Aorta (tissue), 5 donors: ENCODE measurements around the gene BAHD1. TPM values are rescaled to one million over a fixed set of nuclear protein-coding genes. Genes with fewer than 3 reads are reported as not detected.

Experiments
- ATAC-seq: fragments of 200-7000 bp; cut with Tn5 transposase; one replicate; pipeline ENCODE4 v1.9.1; 2022; ENCODE audit warnings: moderate library complexity; ENCODE audit not compliant: low FRiP score
- DNase-seq, 2 donors: peaks; one replicate each; pipeline ENCODE4 v3.0.0-alpha.2; 2020
- H3K27ac ChIP-seq, 2 donors: one replicate each; pipeline ENCODE4 v1.5.1; 2013; ENCODE audit warnings: low read length in 2 of 2, mild to moderate bottlenecking in 2 of 2, moderate library complexity in 2 of 2, control low read depth in 1 of 2, inconsistent platforms in 1 of 2, low read depth in 1 of 2
- H3K27me3 ChIP-seq, 2 donors: one replicate each; pipeline ENCODE4 v1.6.1; 2013; ENCODE audit warnings: control low read depth in 1 of 2, low read length in 1 of 2, mild to moderate bottlenecking in 1 of 2, moderate library complexity in 1 of 2; ENCODE audit not compliant: insufficient read depth in 2 of 2, control insufficient read depth in 1 of 2
- H3K36me3 ChIP-seq, 2 donors: one replicate each; pipeline ENCODE4 v1.6.1; 2013; ENCODE audit warnings: control low read depth in 1 of 2, low read length in 1 of 2, mild to moderate bottlenecking in 1 of 2; ENCODE audit not compliant: insufficient read depth in 2 of 2, control insufficient read depth in 1 of 2
- H3K4me1 ChIP-seq, 2 donors: one replicate each; pipeline ENCODE4 v1.6.1; 2013; ENCODE audit warnings: low read length in 2 of 2, control low read depth in 1 of 2, mild to moderate bottlenecking in 1 of 2, moderate library complexity in 1 of 2; ENCODE audit not compliant: insufficient read depth in 2 of 2, control insufficient read depth in 1 of 2
- H3K4me3 ChIP-seq, 2 donors: one replicate each; pipeline ENCODE4 v1.5.1; 2013; ENCODE audit warnings: low read length in 2 of 2, control low read depth in 1 of 2, mild to moderate bottlenecking in 1 of 2
- H3K9me3 ChIP-seq: one replicate; pipeline ENCODE4 v1.6.1; 2013; ENCODE audit warnings: mild to moderate bottlenecking, low read length; ENCODE audit not compliant: control insufficient read depth
- WGBS, 2 donors: extraction: QIAGEN DNeasy Blood & Tissue Kit; methylation state at CpG; one replicate each; pipeline ENCODE4 v1.1.7; 2013; 5-methylcytosine and 5-hydroxymethylcytosine counted together
- intact Hi-C, 2 donors: fragments of 100-400 bp; cut with DNase I; formaldehyde crosslinking; loops; one replicate each; pipeline versions ENCODE4 v1.14.2 to v1.15.0; 2022
- polyA plus RNA-seq, 2 donors: library from polyadenylated mRNA; stranded (reverse); fragments of 200-250 nt; gene quantifications; one replicate each; pipeline ENCODE4 v1.2.3, GENCODE V29; 2013
- total RNA-seq, 2 donors: library from RNA; stranded (reverse); fragmentation: NEBNext Ultra II Directional; extraction: Animal tissue kit (Norgen Biotek cat#: 25700); gene quantifications; one replicate each; pipeline ENCODE4 v1.2.1, GENCODE V29; 2021
- donor health status: healthy with polysubstance abuse.
- donor health status: Bipolar disorder and iron deficiency.
- donor health status: DM: no; HTN: no; CAD: no.
- donor health status: DM: no; HTN: no; CAD: no.
- donor health status: DM: yes; HTN: yes; CAD: no.

Gene BAHD1
- total and polyA plus RNA-seq, 4 donors = 4.8 to 21.2 (median 13.5) TPM

DNA sequence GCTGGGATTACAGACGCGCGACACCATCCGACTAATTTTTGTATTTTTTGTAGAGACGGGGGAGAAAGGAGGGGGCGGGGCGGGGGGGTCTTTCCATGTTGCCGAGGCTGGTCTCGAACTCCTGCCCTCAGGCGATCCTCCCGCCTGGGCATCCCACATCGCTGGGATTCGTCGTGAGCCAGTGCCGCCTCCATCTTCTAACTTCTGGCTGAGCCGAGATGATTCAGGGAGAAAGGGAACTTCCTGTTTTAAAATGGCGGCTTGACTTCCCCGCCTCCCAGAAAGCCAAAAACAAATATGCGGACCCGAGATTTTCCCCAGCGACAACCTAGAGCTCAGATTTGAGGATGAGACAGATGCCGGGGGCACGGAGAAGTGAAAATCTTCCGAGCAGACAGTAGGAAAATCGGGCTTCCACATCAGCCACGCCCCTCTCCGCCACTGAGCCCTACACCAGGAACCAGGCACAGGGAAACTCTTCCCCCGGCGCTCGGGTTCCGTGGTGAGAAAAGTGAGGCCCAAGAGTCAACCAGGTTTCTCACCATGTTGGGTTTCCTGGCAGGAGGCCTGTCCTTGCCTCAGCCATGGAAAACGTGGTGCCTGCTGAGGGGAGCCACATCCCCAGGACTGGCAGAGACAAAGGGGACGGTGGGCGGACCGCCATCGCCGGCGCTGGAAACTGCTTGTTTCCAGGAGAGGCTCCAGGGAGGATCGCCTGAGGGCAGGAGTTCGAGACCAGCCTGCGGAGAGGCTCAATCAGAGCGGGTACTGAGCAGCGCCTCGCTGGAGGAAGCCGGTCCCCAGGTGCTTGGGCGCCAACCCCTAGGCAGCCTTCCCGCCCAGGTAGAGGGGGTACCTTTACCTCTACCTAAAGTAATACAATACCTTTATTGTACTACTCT is 48.8 kb downstream of the BAHD1 start:
- ATAC-seq = no peak
- DNase-seq = peak in 1 of 2 donors; percentile 72
- Histone ChIP-seq H3K4me1 (no peaks in the 10 kb centered on the region), H3K36me3 (no peaks in the 10 kb centered on the region), H3K27ac (no peak overlapping the region), H3K4me3 (no peak overlapping the region), H3K27me3 (no peaks in the 10 kb centered on the region), H3K9me3 (no peaks in the 10 kb centered on the region)
- intact Hi-C loops = no loop called here
- 78 to 86% methylated on average over 47 of the region's 47 CpGs for WGBS, 2 donors

DNA sequence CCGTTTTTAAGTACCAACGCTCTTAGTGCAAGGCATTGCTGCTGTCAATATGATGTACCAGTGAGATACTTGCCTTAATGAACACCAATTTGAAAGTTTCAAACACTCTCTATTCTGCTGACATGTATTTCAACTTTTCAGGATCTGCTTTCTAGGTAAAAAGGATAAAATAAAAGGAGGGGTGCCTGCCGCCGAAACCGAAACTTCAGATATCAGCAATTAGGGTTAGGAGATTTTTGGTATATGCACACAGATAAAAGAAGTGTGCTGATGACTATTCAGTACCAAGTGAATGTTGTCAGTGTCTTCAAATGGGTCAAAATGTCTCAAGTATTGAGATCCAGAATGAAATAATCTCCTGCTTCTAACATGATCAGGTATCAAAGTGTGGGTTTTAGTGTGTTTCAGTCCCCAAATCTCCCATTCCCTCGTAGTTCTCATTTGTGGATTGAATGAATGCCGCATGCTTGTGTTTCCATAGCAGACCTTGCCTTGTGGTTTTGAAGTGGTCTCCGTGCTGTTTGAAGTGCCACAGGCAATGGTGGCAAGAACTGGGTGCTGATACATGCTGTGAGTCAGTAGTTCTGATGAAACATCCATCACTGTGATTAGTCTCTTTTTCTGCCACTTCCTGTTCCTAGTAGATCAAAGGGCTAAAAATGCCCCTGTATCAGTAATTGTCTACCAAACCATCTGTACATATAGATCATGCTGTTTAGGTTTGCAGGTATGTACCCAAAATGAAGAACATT is 52.5 kb downstream of the BAHD1 start:
- H3K36me3 ChIP-seq = no peaks in the 10 kb centered on the region
- 84% methylated on average over 8 of the region's 8 CpGs for WGBS, 2 donors
- H3K27ac ChIP-seq = no peak overlapping the region
- no peaks in the 10 kb centered on the region for H3K27me3 ChIP-seq
- DNase-seq (peak in 1 of 2 donors; percentile 11), ATAC-seq (no peak)
- no peak overlapping the region for H3K4me3 ChIP-seq
- H3K9me3 ChIP-seq = no peaks in the 10 kb centered on the region
- no peaks in the 10 kb centered on the region for H3K4me1 ChIP-seq
- intact Hi-C loops = no loop called here

DNA sequence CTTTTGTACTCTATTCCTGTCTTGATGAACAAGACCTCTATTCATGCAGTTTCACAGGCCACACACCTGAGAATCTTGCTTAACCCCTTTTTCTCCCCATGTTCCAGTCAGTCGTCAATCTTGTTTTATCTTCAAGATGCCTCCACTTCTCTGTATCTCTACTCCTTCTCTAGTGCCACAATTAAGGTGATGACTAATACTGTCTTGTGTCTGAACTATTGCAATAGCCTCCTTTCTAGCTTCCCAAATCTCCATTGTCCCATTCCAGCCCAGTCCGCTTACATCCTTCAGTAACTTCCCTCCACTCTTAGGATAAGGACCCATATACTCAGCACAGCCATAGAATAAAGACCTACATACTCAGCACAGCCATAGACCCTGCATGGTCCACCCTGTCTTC is 54.8 kb downstream of the BAHD1 start:
- Histone ChIP-seq H3K27ac (no peak overlapping the region), H3K9me3 (no peaks in the 10 kb centered on the region), H3K36me3 (no peaks in the 10 kb centered on the region), H3K4me1 (no peaks in the 10 kb centered on the region), H3K4me3 (no peak overlapping the region), H3K27me3 (no peaks in the 10 kb centered on the region)
- 89 to 95% methylated on average over 2 of the region's 2 CpGs for WGBS, 2 donors
- ATAC-seq (no peak), DNase-seq (no peak)
- intact Hi-C loops = no loop called here

DNA sequence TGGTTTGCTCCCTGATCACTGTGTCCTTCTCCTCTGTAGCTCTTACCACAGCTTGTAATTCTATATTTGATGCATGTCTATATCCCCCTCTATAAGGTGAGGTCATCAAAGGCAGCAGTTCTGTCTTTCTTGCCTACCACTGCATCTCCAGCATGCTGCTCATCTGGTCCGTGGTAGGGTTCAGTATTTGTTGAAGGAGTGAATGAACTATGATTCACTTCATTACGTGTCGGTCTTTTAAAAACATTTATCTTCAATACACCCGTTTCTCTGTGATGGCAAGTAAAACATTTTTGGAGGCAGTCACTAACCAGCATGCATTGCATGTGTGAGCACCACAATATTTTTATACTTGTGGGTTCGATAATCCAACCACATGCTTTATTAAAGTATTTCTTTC is 57.7 kb downstream of the BAHD1 start:
- 43 to 54% methylated on average over 5 of the region's 5 CpGs for WGBS, 2 donors
- H3K27me3 ChIP-seq = no peaks in the 10 kb centered on the region
- H3K36me3 ChIP-seq = no peaks in the 10 kb centered on the region
- H3K27ac ChIP-seq = no peak overlapping the region
- no peaks in the 10 kb centered on the region for H3K9me3 ChIP-seq
- H3K4me3 ChIP-seq = no peak overlapping the region
- DNase-seq (no peak), ATAC-seq (no peak)
- intact Hi-C loops = no loop called here
- H3K4me1 ChIP-seq = no peaks in the 10 kb centered on the region

DNA sequence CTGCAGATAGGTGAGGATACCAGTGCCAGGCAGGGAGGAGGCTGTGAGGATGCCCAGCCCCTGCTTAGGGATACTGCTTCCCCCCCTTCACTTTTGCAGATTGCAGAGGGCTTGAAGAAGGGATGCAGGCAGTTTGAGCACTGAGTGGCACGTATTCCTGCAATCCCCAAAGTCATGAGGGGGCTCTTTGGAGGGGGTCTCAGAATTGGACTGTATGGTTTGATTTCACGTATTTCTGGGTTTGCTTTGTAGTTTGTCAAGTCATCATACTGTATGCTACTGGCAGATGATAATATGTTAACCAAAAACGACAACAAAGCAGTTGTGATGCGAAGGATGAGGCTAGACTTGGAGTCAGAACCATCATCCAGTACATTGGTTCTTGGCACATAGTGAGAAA is 58.1 kb downstream of the BAHD1 start:
- H3K36me3 ChIP-seq = no peaks in the 10 kb centered on the region
- DNase-seq = no peak
- ATAC-seq = no peak
- no peak overlapping the region for H3K4me3 ChIP-seq
- H3K27ac ChIP-seq = no peak overlapping the region
- H3K9me3 ChIP-seq = no peaks in the 10 kb centered on the region
- H3K4me1 ChIP-seq = no peaks in the 10 kb centered on the region
- intact Hi-C loops = no loop called here
- 70 to 71% methylated on average over 4 of the region's 4 CpGs for WGBS, 2 donors
- no peaks in the 10 kb centered on the region for H3K27me3 ChIP-seq

- WGBS, 2 donors = 81 to 94% methylated on average over 4 of the region's 4 CpGs
- no peaks in the 10 kb centered on the region for H3K36me3 ChIP-seq
- intact Hi-C loops = no loop called here
- H3K4me3 ChIP-seq = no peak overlapping the region
- no peaks in the 10 kb centered on the region for H3K27me3 ChIP-seq
- ATAC-seq (no peak), DNase-seq (no peak)
- no peaks in the 10 kb centered on the region for H3K4me1 ChIP-seq
- no peaks in the 10 kb centered on the region for H3K9me3 ChIP-seq
- H3K27ac ChIP-seq = no peak overlapping the region
Measured at GRCh38 chr15:40499931-40500330, 59.2 kb downstream of the BAHD1 start.

DNA sequence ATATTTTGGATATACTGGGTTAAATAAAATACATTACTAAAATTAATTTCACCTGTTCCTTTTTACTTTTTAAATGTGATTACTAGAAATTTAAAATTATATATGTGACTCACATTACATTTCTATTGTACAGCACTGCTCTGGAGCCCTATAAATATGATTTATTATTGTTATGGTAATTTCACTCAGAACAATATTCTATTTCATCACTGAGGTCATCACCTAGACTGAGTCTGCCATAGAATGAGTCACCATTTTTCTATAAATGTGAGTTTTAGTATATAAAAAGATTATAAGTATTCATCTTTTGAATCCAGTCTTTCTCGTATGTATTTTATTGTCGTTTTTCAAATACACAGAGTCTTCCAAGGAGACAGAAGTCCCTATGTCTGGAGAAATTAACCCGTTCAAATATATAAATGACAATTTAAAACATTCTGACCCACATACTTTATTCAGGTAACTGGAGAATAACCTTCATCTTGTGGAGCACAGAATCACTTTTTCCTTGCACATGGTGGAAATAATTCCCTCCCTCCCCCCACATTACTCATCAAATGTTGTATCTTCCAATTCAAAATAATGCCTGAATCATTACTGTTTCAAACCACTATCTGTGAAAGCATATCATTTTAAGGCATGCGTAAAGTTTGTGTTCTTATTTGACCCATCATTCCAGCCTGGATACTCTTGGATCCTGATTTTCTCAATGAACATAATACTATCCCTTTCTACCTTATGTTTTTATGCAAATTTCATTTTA is 60.0 kb downstream of the BAHD1 start:
- H3K4me3 ChIP-seq = no peak overlapping the region
- 79 to 81% methylated on average over 4 of the region's 4 CpGs for WGBS, 2 donors

GRCh38 chr15:40501487-40501886 is 60.7 kb downstream of the BAHD1 start:
- intact Hi-C loops = no loop called here
- Histone ChIP-seq H3K4me3 (no peak overlapping the region), H3K27ac (no peak overlapping the region), H3K36me3 (no peaks in the 10 kb centered on the region), H3K27me3 (no peaks in the 10 kb centered on the region), H3K4me1 (no peaks in the 10 kb centered on the region), H3K9me3 (no peaks in the 10 kb centered on the region)
- DNase-seq (no peak), ATAC-seq (no peak)
- 75 to 77% methylated on average over 6 of the region's 6 CpGs for WGBS, 2 donors

More for the DNA sequence above, 60.0 kb downstream of the BAHD1 start:
- no peak overlapping the region for H3K27ac ChIP-seq
- intact Hi-C loops = no loop called here
- H3K27me3 ChIP-seq = no peaks in the 10 kb centered on the region
- no peaks in the 10 kb centered on the region for H3K9me3 ChIP-seq
- DNase-seq (no peak), ATAC-seq (no peak)
- no peaks in the 10 kb centered on the region for H3K36me3 ChIP-seq
- H3K4me1 ChIP-seq = no peaks in the 10 kb centered on the region
